Stomach (tissue), 9 donors: Measurements from ENCODE around the gene ROBO2. TPM values are rescaled to one million over a fixed set of nuclear protein-coding genes. Genes with fewer than 3 reads are reported as not detected.

Source experiments
- DNase-seq, 2 donors: peaks; one replicate each; pipeline versions ENCODE4 v3.0.0 to v3.0.0-alpha.2; 2013 to 2019
- H3K27ac ChIP-seq, 5 donors: fragments of 200-600 bp in 4 of 5; sonication (generic) in 4 of 5; one replicate each; pipeline ENCODE4 v1.5.1; 2013 to 2019; ENCODE audit warnings: mild to moderate bottlenecking in 1 of 5, moderate library complexity in 1 of 5
- H3K27me3 ChIP-seq, 3 donors: fragments of 200-600 bp; sonication (generic); one replicate each; pipeline ENCODE4 v1.5.1; 2017 to 2019; ENCODE audit warnings: mixed run types in 1 of 3
- H3K36me3 ChIP-seq, 4 donors: fragments of 200-600 bp; sonication (generic); 1 replicate in 3 of 4; 2 replicates in 1 of 4; pipeline ENCODE4 v1.5.1; 2016 to 2019
- H3K4me1 ChIP-seq, 4 donors: fragments of 200-600 bp; sonication (generic); one replicate each; pipeline ENCODE4 v1.5.1; 2016 to 2019
- H3K4me3 ChIP-seq, 4 donors: fragments of 200-600 bp; sonication (generic) in 3 of 4; one replicate each; pipeline ENCODE4 v1.5.1; 2016 to 2019; ENCODE audit warnings: mild to moderate bottlenecking in 1 of 4
- H3K9me3 ChIP-seq, 4 donors: fragments of 200-600 bp; sonication (generic); one replicate each; pipeline ENCODE4 v1.5.1; 2016 to 2019
- CTCF ChIP-seq, 7 experiments: fragments of 450-650 bp in 4 of 7; fragments of 200-600 bp in 3 of 7; sonication (generic) in 3 of 7; IDR thresholded peaks; one replicate each; pipeline ENCODE4 v1.5.1; 2016 to 2019; ENCODE audit warnings: antibody characterized with exemption in 7 of 7, control low read depth in 2 of 7, mild to moderate bottlenecking in 1 of 7
- EP300 ChIP-seq: sonication (generic); formaldehyde crosslinking; IDR thresholded peaks from one replicate; pipeline ENCODE4 v1.6.1; 2017; ENCODE audit warnings: antibody characterized with exemption
- POLR2A ChIP-seq, 4 donors: fragments of 450-650 bp; IDR thresholded peaks; one replicate each; pipeline ENCODE4 v1.6.1; 2016; ENCODE audit warnings: antibody characterized with exemption in 4 of 4, control low read depth in 2 of 4, mild to moderate bottlenecking in 1 of 4, moderate library complexity in 1 of 4
- POLR2AphosphoS5 ChIP-seq, 3 donors: sonication (generic); formaldehyde crosslinking; IDR thresholded peaks; one replicate each; pipeline ENCODE4 v1.6.1; 2016; ENCODE audit warnings: antibody characterized with exemption in 3 of 3
- WGBS, 5 donors: extraction: QIAGEN DNeasy Blood & Tissue Kit in 3 of 5; methylation state at CpG; one replicate each; pipeline versions ENCODE4 v1.1.5 to v1.1.7; 2013 to 2018; 5-methylcytosine and 5-hydroxymethylcytosine counted together
- intact Hi-C: fragments of 100-400 bp; cut with DNase I; formaldehyde crosslinking; loops from one replicate; pipeline ENCODE4 v1.15.1; 2023; ENCODE audit warnings: low total_unique reads
- polyA plus RNA-seq, 3 donors: library from polyadenylated mRNA; stranded (reverse); fragments of 200-250 nt; gene quantifications; one replicate each; pipeline ENCODE4 v1.2.3, GENCODE V29; 2013
- total RNA-seq, 5 donors: library from RNA; depleted of rRNA; stranded (reverse); fragments of >200 nt; gene quantifications; one replicate each; pipeline versions ENCODE4 v1.1.0 to v1.2.3, GENCODE V29; 2014 to 2016
- donor health status: healthy with polysubstance abuse.
- donor health status: Bipolar disorder and iron deficiency.
- donor health status: healthy.

Gene ROBO2
- total and polyA plus RNA-seq, 8 donors = 0.25 to 11.4 (median 0.45) TPM; not detected in 2

- DNase-seq = no peak
- H3K27ac ChIP-seq = no peak overlapping the region
- H3K4me1 ChIP-seq = no peaks in the 10 kb centered on the region
- no peaks in the 10 kb centered on the region for H3K9me3 ChIP-seq
- no peaks in the 10 kb centered on the region for H3K36me3 ChIP-seq
- intact Hi-C loops = no loop called here
- WGBS, 5 donors = 51 to 66% (median 54%) methylated on average over 5 of the region's 5 CpGs
- TF ChIP-seq EP300 = no peak
- TF ChIP-seq POLR2AphosphoS5 (IDR thresholded peaks at IDR 0.05) = no peak
- no peak for TF ChIP-seq CTCF (IDR thresholded peaks at IDR 0.05)
- TF ChIP-seq POLR2A (IDR thresholded peaks at IDR 0.05) = no peak
- H3K4me3 ChIP-seq = no peak overlapping the region
- no peaks in the 10 kb centered on the region for H3K27me3 ChIP-seq
Observed at GRCh38 chr3:77338195-77338594, 298.3 kb downstream of the ROBO2 start.

- no peak for DNase-seq
- no peak overlapping the region for H3K4me3 ChIP-seq
- WGBS, 5 donors = 91 to 96% (median 95%) methylated on average over 6 of the region's 6 CpGs
- no peaks in the 10 kb centered on the region for H3K36me3 ChIP-seq
- intact Hi-C loops = no loop called here
- H3K9me3 ChIP-seq = no peaks in the 10 kb centered on the region
- H3K27ac ChIP-seq = no peak overlapping the region
- TF ChIP-seq POLR2AphosphoS5 (IDR thresholded peaks at IDR 0.05) = no peak
- TF ChIP-seq POLR2A (IDR thresholded peaks at IDR 0.05) = no peak
- TF ChIP-seq CTCF (IDR thresholded peaks at IDR 0.05) = no peak
- TF ChIP-seq EP300 = no peak
- H3K27me3 ChIP-seq = no peaks in the 10 kb centered on the region
- no peaks in the 10 kb centered on the region for H3K4me1 ChIP-seq
Observed at GRCh38 chr3:77342027-77342426, 302.1 kb downstream of the ROBO2 start.

- DNase-seq = no peak
- Histone ChIP-seq H3K27ac (no peak overlapping the region), H3K9me3 (no peaks in the 10 kb centered on the region), H3K4me1 (no peaks in the 10 kb centered on the region), H3K36me3 (no peaks in the 10 kb centered on the region), H3K27me3 (no peaks in the 10 kb centered on the region), H3K4me3 (no peak overlapping the region)
- intact Hi-C loops = no loop called here
- 87 to 93% (median 89%) methylated on average over 5 of the region's 5 CpGs for WGBS, 5 donors
- TF ChIP-seq EP300 (no peak), POLR2AphosphoS5 (IDR thresholded peaks at IDR 0.05) (no peak), CTCF (IDR thresholded peaks at IDR 0.05) (no peak), POLR2A (IDR thresholded peaks at IDR 0.05) (no peak)
Observed at GRCh38 chr3:77342688-77343087, 302.8 kb downstream of the ROBO2 start.

- Histone ChIP-seq H3K9me3 (no peaks in the 10 kb centered on the region), H3K27ac (no peak overlapping the region), H3K36me3 (no peaks in the 10 kb centered on the region), H3K27me3 (no peaks in the 10 kb centered on the region), H3K4me1 (no peaks in the 10 kb centered on the region), H3K4me3 (no peak overlapping the region)
- no peak for TF ChIP-seq EP300
- TF ChIP-seq POLR2AphosphoS5 (IDR thresholded peaks at IDR 0.05) = no peak
- no peak for TF ChIP-seq CTCF (IDR thresholded peaks at IDR 0.05)
- WGBS, 5 donors = 82 to 91% (median 86%) methylated on average over 2 of the region's 2 CpGs
- no peak for DNase-seq
- intact Hi-C loops = no loop called here
Observed at GRCh38 chr3:77345009-77345408, 305.1 kb downstream of the ROBO2 start.
